Measurements from ENCODE around the gene MEGF9.
"Not testable (repeated sequence)": the region's sequence is repeated elsewhere in the genome, so short reads cannot be mapped to it uniquely, and the experiment has no call there.

Gene MEGF9

DNA sequence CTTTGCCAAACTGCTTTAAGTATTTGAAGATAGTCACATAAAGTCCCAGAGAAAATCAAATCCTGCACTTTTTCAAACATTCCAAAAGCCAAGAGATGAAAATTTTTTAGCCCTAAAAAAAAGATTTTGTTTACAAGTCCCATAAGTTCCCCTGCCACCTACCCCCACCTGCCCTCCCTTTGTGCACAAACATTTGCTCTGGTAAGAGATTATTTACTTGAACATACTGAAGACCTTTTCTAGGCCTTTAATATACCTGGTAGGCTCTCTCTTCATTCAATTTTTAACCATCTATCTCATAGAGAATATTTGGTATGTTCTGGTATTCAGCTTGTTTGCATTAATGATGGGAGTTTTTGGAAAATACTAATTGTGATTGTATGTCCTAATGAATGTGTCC, 50.3 kb downstream of the MEGF9 start:
- in situ Hi-C loops (cut with HindIII; ENCODE audit: low sequenced_read_pairs), result no loop called here

DNA sequence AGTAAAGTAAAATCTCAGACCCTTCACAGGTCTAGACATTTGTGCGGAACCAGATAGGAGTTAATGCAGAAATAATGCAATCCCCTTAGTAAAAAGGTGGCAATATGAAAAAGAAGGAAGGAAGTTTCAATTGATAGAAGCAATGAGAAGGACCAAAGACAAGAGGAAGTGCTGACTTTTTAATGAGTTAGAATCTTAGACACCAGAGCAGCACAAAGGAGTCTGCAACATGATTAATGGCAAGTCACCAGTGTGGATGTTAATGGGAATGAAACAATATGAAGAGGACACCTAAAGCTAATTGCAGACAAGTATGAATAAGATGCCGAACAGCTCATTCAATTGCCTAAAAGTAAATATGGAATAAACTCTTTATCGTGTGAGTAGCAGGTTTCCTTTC, 50.9 kb downstream of the MEGF9 start:
- in situ Hi-C loops (cut with HindIII; ENCODE audit: low sequenced_read_pairs), result no loop called here

DNA sequence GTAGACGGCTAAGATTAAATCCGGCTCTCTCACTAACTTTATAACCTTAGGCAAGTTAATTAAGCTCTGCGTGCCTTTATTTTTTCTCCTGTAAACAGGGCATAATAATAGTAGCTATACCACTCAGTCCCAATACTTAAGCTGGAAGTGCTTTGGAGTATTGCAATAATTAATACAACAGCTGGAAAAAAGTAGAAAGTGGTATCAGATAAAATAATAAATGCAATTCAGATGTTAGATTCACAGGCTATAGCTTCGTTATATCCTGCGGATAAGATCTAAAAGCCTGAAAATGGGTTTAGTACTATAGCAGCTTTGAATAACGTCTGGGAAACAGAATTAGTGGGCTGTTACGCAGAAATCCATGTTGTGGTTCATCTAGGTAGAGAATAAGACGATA, 51.8 kb downstream of the MEGF9 start:
- in situ Hi-C loops (cut with HindIII; ENCODE audit: low sequenced_read_pairs), result no loop called here

DNA sequence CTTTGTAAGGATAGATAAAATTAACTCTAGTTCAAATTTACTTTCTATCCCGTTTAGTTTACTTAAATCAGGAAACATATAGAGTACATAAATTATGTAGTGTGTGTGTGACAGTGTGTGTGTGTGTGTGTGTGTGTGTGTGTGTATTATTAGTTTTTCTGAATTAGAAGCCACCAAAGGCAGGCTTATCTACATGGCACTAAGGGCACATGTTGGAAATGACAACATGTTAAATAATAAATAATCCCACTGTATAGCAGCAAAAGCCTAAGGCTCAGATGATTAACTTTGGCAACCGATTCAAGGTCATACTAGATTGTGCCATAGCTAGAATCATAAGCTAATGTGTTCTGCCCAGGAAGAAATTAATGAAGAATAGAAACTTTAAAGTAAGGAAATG, 54.6 kb downstream of the MEGF9 start:
- in situ Hi-C loops (cut with HindIII; ENCODE audit: low sequenced_read_pairs), result no loop called here

DNA sequence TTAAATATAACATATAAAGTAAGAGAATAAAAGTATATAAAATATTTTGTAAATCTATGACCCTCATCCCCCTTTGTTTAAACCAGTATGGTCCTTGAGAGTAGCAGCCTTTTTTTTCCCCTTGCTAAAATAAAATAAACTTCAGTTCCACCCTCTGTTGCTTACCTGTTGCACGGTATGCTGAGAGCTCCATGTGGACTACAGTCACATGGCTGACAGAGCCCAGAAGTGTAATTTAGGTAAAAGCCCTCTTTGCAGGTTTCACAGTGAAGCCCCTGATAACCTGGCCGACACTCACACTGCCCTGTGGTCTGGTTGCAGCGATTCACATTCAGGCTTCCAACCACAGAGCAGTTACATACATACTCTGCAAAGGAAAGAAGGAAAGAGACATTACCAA, 55.1 kb downstream of the MEGF9 start:
- in situ Hi-C loops (cut with HindIII; ENCODE audit: low sequenced_read_pairs), result no loop called here

DNA sequence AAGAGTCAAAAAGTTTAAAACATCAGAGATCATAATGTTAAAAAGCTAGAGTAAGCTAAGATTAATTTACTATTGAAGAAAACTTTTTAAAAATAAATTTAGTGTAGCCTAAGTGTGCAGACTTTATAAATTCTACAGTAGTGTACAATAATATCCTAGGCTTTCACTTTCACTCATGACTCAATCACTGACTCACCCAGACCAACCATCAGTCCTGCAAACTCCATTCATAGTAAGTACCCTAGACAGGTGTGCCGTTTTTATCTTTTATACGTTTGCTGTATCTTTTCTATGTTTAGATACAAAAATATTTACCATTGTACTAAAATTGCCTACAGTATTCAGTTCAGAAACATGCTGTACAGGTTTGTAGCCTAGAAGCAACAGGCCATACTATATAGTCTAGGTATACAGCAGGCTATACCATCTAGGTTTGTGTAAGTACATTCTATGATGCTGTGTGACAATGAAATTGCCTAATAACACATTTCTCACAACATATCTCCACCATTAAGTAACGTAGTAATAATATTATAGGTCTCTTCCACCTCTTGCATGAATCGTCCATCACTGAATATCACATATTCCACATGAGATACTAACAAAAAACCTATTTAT, 59.2 kb downstream of the MEGF9 start:
- in situ Hi-C loops (cut with HindIII; ENCODE audit: low sequenced_read_pairs), result no loop called here

DNA sequence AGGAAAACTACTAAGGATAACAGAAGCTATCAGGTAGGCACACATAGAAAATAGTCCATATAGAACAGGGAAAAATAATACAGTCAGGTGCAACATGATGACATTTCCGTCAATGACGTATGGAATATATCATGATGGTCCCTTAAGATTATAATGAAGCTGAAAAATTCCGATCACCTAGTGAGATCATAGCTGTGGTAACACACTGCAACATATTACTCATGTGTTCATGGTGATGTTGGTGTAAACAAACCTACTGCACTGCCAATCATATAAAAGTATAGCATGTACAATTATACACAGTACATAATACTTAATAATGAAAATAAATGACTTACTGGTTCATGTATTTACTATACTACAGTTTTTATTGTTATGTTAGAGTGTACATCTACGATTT, 60.0 kb downstream of the MEGF9 start:
- in situ Hi-C loops (cut with HindIII; ENCODE audit: low sequenced_read_pairs), result no loop called here

DNA sequence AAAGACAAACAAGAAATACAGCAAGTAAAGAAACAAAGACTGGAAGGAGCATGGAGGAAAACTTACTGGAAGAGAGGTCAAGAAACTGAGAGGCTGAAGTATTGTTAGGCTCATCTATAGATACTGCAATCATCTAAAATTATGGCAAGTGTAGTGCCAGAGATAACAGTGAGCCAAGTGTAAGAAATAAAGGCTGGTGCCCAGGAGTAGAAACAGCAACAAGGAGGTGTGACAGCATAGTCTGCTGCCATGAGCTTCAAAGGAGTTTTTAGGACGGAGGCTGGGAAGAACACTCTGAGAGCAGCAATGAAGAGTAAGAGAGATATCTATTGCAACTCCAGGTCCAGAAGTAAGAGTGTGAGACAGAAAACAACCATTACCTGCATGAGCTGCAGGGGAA, 60.5 kb downstream of the MEGF9 start:
- in situ Hi-C loops (cut with HindIII; ENCODE audit: low sequenced_read_pairs), result no loop called here

DNA sequence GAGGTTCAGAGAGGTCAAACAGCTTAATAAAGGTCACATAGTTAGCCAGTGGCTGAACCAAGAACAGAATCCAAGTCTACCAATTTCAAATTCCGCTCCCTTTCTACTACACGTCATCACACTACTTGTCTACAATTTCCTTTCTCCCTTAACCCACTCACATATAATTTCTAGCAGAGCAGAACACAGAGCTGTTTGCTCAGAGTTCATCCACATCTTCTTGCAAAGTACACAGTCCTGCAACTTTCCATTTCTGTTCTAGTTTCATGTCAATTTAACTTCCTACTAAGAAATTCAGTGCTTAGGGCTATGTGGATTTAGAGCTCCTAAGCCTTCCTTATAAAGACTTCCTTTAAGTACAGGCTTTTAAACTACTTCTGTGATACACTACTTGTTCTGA, 61.3 kb downstream of the MEGF9 start:
- in situ Hi-C loops (cut with HindIII; ENCODE audit: low sequenced_read_pairs), result no loop called here

DNA sequence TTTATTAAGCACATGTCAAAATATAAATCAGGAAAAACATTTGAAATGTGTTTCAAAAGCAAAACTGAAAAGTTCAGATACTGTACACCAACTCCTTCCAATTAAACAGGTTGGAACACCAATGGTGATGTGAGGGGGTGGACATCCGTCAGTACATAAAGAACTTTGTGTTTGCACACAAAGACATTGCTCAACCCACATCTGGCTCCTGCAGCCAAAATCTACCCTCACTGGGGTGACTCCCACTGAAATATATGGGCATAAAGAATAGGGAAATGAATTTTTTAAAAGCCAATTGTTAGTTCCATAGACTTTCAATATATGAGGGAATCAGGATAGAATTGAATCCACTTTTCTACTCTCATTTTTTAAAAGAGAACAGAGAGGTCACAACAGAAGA, 63.9 kb downstream of the MEGF9 start:
- in situ Hi-C loops (cut with HindIII; ENCODE audit: low sequenced_read_pairs), result no loop called here

DNA sequence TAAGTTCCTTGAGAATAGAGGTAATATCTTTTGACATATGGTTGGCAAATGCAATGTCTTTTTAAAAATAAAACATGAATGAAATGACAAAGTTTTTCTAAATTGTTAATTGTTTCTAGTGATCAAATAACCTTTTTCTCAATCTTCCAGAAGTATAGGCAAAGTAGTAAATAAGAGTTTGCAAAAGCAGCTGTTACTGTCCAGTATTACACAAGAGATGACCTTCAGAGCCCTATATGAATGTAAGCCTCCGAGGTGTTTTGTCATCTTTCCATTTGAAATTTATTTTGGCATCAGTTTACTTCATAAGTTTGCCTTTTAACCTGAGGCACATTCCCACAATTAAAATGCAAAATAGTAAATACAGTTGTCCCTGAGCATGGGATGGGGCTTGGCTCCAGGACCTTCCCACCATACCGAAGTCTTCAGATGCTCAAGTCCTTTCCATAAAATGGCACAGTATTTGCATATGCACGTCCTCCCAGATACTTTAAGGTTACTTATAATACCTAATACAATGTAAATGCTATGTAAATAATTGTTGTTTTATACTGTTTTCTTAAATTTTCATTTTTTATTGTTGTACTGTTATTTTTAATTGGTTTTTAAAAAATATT, 65.6 kb downstream of the MEGF9 start:
- in situ Hi-C loops (cut with HindIII; ENCODE audit: low sequenced_read_pairs), result no loop called here

DNA sequence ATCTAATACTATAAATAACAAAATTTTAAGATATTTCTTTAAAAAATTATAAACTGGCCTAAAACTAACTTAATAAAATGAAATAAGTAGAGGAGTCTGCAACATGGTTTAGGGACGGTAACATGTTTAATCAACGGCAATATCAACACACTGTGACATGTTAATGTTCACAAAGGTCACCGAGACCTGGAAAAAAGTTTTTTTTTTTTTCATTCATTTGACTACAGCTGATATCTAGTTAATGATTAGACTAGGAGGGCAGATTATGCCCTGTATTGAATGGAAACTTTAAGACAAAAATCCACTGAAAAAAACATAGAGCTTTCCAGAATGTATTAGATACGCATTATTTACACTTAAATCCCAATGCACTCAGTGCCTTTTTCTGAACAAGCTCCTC, 67.3 kb downstream of the MEGF9 start:
- in situ Hi-C loops (cut with HindIII; ENCODE audit: low sequenced_read_pairs), result no loop called here

DNA sequence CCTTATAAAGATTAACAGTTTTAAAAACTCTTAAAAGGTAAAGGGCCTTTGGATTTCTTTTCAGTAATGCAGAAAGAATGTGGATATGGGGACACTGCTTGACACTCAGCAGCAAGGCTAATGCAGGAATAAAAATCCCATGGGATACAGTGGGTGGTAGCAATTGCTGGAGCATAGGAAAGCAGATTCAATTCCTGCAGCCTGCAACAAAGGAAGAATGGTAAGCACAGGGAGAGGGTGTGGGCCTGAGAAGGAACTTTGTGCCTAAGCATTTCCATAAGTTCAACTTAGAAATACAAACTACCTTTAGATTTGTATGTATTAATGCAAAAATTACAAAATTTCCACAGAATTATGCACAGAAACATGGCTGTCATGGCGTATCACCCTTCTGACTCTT, 68.5 kb downstream of the MEGF9 start:
- in situ Hi-C loops (cut with HindIII; ENCODE audit: low sequenced_read_pairs), result no loop called here

DNA sequence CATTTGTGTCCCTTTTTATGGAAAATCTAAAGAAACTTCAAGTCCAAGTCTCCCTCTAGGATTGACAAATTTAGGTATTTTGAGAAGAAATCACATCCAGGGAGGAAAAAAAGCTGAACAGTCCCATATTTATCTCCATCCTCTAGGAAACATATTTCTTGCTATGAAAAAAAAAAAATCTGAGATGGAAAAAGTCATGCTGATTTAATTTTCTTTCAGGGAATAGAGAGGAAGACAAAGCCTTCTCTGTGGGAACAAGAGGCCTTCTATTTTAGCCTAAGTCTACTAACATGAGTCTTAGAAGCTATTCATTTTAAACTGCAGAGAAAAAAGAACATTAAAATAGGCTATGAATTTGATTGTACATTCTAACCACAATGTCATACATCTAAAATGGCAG, 71.2 kb downstream of the MEGF9 start:
- in situ Hi-C loops (cut with HindIII; ENCODE audit: low sequenced_read_pairs), result no loop called here

DNA sequence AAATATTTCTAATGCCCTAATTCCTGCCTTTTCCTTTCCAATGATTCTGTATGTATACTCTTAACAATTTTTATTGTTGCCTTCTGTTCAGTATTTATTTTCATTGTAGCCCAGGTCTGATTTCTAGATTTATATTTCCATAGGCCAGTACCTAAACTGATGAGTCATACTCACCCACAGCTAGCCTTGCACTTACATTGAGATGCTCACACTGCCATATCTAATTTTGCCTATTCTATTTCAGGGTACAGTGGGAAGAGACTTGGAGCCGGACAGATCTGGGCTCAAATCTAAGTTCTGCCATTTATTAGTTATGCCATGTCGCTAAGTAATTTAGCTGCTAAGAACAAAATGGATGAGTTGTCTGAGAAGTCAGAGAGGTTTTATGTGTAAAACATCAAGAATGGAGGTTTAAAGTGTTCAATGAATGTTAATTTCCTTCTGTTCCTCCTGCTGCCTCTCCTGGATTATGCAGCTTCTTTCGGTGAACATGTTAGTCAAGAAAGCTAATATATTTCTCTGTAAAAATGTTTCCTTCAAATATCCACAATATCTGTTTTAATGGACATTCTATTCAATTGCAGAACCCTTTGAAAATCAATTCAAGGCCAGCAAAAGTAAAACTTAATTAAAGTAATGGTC, 72.0 kb downstream of the MEGF9 start:
- in situ Hi-C loops (cut with HindIII; ENCODE audit: low sequenced_read_pairs), result no loop called here

DNA sequence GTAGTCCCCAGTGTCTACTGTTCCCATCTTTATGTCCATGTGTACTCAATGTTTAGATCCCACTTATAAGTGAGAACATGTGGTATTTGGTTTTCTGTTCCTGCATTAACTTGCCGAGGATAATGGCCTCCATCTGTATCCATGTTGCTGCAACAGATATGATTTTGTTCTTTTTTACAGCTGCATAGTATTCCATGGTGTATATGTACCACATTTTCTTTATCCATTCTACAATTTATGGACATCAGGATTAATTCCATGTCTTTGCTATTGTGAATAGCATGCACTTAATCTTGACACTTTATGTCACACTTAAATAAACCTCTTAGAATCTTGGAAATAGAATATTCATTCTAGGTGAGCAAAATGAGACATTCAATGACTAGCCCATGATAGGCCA, 73.4 kb downstream of the MEGF9 start:
- in situ Hi-C loops (cut with HindIII; ENCODE audit: low sequenced_read_pairs), result not testable (repeated sequence)

DNA sequence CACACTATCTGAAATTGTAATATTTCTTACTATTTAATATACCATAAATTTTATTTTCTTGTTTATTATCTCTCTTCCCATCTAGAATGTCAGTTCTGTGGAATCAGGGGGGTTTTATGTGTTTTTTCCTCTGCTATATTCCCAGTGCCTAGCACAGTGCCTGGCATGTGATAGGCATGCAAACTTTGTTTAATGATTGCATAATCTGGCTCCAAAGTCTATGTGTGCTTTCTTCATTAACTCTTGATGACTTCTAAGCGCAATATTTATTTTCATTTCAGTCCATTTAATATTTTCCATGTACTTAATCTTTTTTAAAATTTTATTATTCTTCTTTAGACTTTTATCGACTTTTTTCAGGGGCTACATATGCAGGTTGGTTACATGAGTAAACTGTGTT, 73.9 kb downstream of the MEGF9 start:
- in situ Hi-C loops (cut with HindIII; ENCODE audit: low sequenced_read_pairs), result no loop called here

DNA sequence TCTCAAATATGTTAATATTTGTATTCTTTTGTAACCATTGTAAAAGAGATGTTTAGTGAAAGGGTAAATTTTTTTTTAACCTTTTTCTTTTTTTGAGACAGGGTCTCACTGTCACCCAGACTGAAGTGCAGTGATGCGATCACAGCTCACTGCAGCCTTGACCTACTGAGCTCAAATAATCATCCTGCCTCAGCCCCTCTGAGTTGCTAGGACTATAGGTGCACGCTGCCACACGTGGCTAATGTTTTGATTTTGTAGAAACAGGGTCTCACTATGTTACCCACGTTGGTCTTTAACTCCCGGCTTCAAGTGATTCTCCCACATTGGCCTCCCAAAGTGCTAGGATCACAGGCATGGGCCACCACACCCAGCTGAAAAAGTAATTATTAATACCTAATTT, 76.4 kb downstream of the MEGF9 start:
- in situ Hi-C loops (cut with HindIII; ENCODE audit: low sequenced_read_pairs), result no loop called here

DNA sequence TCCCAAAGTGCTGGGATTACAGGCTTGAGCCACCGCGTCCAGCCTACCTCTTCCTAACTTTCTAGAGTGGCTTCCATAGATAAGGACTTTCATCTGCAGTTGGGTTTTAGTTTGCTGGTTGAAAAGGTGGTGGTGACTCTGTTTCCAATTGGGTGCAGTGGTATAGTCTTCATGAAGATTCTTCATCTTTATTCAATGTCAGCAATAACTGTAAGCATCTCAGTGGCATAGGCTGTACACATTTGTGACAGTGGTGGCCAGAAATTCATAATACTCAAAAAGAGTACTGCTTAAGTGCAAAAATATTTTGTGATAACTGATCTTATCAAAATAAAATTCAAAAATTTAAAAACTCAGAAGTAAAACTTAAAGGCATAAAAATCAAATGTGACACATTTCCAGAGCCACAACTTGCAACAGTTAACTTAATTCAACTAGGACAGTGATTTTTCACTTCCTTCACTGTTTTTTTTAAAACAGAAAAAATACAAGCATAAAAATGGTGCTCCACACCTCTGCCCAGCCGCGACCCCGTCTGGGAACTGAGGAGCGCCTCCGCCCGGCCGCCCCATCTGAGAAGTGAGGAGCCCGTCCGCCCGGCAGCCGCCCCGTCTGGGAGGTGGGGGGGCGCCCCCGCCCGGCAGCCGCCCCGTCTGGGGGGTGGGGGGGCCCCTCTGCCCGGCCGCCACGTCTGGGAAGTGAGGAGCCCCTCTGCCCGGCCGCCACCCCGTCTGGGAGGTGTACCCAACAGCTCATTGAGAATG, 77.9 kb downstream of the MEGF9 start:
- in situ Hi-C loops (cut with HindIII; ENCODE audit: low sequenced_read_pairs), result no loop called here

DNA sequence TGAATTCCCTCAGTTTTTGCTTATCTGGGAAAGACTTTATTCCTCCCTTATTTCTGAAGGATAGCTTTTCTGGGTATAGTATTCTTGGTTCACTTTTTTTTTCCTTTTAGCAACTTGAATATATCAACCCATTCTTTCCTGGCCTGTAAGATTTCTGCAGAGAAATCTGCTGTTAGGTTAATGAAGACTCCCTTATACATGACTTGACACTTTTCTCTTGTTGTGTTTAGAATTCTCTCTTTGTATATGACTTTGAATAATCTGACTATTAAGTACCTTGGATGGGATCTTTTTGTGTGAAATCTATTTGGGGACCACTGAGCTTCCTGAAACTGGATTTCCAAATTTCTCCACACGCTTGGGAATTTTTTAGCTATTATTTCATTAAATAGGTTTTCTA, 79.3 kb downstream of the MEGF9 start:
- in situ Hi-C loops (cut with HindIII; ENCODE audit: low sequenced_read_pairs), result no loop called here

DNA sequence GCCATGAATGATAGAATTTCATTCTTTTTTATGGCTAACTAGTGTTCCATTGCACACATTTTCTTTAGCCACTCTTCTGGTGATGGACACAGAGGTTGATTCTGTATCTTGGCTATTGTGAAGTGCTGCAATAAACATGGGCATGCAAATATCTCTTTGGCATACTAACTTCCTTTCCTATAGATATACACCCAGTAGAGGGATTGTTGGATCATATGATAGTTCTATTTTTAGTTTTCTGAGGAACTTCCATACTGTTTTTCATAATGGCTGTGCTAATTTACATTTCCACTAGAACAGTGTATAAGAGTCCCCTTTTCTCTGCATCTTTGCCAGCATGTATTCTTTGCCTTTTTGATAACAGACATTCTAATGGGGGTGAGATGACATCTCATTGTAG, 83.9 kb downstream of the MEGF9 start:
- in situ Hi-C loops (cut with HindIII; ENCODE audit: low sequenced_read_pairs), result no loop called here

DNA sequence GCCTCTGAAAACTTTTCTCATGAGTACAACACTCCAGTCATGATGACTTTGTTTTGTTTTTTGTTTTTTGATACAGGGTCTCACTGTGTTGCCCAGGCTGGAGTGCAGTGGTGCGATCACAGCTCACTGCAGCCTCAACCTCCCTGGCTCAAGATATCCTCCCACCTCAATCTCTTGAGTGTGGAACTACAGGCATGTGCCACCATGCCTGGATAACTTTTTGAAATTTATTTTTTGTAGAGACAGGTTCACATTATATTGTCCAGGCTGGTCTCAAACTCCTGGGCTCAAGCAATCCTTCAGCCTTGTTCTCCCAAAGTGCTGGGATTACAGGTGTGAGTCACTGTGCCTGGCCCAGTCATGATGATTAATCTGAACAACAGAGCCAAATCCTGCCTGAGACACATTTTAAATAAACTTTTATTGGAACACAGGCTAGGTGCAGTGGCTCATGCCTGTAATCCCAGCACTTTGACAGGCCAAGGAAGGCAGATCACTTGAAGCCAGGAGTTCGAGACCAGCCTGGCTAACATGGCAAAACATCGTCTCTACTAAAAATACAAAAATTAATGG, 85.3 kb downstream of the MEGF9 start:
- in situ Hi-C loops (cut with HindIII; ENCODE audit: low sequenced_read_pairs), result not testable (repeated sequence)
